HG03571 (cell line): ENCODE data around the gene FGF9.

Experiments used
- ATAC-seq: cut with Tn5 transposase; IDR thresholded peaks from one replicate; pipeline ENCODE4 v1.9.1; 2021; ENCODE audit not compliant: unreplicated experiment

FGF9 gene

GRCh38 chr13:21703846-21704245, 33.0 kb downstream of the FGF9 start:
- no peak for ATAC-seq

- no peak for ATAC-seq
Measured at GRCh38 chr13:21707586-21707985, 36.7 kb downstream of the FGF9 start.

DNA sequence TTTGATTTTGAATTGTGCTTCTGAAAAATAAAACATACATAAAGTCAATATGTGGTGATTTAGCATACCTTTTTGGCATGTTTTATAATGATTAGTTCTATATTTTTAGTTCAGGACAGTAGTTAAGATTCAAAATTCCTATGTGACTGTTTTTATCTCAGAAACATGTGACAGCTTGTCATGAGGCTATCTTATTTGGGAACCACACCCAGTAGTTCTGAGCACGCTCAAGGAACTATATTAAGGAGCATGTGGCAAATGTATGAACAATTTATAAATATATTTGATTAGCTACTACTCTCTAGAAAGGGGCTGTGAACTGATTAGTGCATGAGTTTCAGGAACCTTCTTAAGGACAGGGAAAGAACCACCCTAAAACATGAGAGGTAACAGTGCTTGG, 38.8 kb downstream of the FGF9 start:
- ATAC-seq, result no peak

DNA sequence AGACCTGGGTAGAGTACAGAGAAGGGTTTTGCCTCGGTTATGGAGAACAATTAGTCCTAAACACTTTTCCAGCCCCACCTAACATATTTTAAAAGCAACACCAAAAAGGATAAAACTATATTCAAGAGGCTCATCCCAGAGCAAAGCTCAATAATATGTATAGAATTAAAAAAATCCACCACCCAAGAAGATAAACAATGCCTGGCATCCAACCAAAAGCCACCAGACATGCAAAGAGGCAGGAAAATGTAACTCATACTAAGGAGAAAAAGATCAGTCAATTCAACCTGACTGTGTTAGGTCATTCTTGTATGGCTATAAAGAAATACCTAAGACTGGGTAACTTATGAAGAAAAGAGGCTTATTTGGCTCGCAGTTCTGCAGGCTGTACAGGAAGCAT, 39.3 kb downstream of the FGF9 start:
- no peak for ATAC-seq

- no peak for ATAC-seq
Measured at GRCh38 chr13:21717817-21718216, 46.9 kb downstream of the FGF9 start.

DNA sequence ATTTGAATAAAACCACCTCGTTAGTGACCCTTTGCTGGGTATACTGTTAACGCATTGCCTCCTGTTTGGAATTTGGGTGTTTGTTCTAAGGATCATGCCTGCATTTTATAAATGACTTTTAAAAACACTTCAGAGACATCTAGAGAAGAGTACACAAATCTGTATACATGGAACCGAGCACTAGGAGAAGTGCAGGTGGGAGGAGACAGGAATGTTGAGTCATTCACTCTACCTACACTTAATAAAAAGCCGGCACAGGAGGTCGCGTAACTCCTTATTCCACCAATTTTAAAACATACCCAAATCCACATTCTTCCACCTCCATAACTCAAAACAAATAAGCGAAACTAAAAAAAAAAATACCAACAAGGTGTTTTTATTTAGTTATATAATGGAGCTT, 48.6 kb downstream of the FGF9 start:
- ATAC-seq, result no peak

DNA sequence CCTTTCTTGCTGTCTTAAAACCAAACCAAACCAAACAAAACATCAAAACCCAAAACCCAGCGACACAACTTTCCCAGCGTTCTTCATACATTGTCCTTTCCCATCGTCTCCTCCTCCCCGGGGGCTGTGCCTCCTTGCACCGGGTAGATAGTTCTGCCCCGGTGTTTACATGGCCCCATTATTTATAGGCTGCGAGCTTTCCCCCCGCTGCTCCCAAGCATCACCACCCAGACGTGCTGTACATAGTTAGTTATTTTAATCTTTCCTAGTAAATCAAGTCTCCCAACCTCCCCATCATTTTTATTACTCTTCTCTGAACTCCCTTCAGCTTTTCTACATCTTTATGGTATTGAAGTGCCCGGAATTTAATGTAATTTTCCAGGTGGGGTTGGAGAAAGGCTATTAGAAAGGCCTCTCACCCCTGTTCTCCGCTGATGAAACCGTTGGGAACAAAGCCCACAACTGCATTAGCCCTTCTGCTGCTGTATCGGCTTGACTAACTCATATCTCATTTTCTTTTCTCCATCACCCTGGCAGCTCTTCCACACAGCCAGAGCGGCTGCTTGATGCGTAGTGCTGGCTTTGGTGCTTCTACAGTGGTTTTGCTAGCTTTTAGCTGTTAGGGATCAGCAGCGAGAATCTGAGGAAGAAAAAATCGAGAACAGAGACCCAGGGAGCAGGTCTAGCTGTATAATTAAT, 53.1 kb downstream of the FGF9 start:
- ATAC-seq, result no peak

GRCh38 chr13:21730186-21730880, 59.5 kb downstream of the FGF9 start:
- ATAC-seq, result no peak

- ATAC-seq, result no peak
Measured at GRCh38 chr13:21733475-21734263, 62.8 kb downstream of the FGF9 start.

GRCh38 chr13:21734961-21735360, 64.1 kb downstream of the FGF9 start:
- ATAC-seq, result no peak

DNA sequence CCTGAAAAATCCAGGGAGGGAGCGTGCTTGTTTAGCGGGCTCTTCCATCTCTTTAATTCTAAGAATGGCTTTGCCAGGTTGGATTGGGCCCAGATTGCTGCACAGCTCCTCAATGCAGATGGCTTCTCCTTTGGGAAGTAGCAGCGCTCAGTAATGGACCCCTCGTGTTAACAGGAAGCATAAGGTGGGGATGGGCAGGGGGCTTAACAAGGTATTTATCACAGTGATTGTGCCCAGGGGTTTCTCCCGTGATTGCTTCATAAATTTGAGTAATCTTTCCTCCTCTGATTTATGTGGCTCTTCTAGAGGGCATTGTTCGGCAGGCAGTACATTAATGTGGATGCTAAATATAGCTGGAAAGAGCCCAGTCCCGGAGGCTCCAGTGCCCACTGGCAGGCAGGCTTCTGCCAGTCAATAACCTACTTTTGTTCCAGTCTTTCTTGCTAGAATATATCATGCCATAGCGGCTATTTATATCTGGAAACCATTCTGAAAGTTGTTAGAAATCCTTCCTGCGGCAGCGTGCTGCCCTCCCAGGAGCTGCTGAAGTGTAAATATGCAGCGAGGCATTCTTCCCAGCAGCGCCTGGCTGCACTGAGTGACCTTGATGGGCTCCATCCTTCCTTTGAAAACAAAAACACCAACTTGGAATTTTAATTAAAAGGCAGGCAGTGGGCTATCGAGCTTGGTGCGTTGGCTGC, 65.0 kb downstream of the FGF9 start:
- no peak for ATAC-seq

GRCh38 chr13:21736926-21737325, 66.1 kb downstream of the FGF9 start:
- no peak for ATAC-seq

DNA sequence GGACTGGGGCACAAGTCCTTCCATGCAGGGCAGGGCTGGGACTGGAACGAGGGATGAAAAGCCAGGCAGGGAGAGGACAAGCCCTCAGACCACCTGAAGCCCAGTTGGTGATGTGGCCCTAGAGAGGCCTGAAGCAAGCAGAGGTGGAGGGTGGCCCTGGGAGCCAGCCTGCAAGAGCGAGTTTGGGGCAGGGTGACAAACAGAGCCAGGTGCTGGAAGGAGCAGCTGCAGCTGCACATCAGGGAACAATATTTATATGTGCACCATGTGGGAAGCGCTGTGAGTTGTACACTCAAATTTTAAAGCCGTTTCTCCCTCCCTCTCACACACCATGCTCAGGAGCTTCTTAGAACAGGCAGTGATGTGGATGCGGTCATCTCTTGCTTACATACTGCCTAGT, 67.8 kb downstream of the FGF9 start:
- no peak for ATAC-seq

DNA sequence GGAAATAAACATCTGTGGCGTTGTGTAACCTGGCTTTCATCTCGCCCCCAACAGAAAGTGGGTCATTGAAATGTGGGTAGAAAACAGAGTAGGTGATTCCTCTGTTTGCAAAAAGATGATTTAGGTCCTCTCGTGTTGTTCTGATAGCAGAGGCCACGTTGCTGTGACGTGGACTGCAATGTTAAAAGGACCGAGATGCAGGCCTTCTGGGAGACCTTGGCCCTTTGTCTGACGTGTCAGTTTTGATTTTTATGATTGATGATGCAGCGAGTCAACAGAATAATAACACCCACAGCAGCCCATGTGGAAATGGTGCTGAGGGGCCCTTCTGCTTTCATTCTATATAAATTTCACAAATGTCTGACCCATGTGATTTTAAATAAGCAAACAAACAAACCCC, 68.9 kb downstream of the FGF9 start:
- ATAC-seq, result no peak

DNA sequence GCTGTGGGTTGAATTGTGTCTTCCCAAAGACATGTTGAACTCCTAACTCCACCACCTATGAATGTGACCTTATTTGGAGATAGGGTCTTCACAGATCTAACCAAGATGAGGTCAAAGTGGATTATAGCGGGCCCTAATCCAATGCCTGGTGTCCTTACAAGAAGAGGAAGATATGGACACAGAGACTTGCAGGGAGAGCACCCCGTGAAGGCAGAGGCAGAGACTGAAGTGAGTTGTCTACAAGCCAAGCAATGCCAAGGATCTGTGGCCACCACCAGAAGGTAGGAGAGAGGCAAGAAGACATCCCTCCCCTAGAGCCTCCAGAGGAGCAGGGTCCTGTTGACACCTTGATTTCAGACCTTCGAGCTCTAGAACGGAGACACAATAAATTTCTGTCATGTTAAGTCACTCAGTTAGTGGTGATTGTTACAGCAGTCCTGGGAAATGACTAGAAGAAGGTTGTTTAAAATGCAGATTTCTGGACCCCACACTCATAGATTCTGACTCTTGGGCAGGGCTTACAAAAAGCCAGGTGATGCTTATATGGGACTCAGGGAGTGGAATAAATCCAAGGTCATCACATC, 70.6 kb downstream of the FGF9 start:
- ATAC-seq, result no peak

DNA sequence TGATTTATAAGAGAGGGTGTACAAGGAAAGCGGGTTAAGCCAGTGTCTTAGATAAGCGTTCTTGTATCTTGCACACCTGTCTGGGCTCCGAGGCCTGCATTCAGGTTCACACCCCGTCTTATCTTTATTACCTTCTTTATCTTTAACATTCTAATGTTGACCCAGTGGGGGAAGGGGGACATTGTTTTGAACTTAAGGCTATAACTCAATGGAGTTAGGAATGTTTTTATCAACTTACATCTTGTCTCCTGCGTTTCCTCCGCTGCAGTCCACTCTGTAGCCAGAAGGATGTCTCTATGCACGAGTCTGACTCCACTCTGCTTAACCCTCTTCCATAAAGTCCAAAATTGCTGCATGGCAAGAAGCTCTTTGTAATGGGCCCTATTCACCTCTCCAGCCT, 71.2 kb downstream of the FGF9 start:
- no peak for ATAC-seq

- ATAC-seq, result no peak
Measured at GRCh38 chr13:21744149-21744548, 73.3 kb downstream of the FGF9 start.

GRCh38 chr13:21745307-21745706, 74.4 kb downstream of the FGF9 start:
- ATAC-seq, result no peak

- no peak for ATAC-seq
Measured at GRCh38 chr13:21747456-21747855, 76.6 kb downstream of the FGF9 start.

- ATAC-seq, result no peak
Measured at GRCh38 chr13:21748166-21748565, 77.3 kb downstream of the FGF9 start.

DNA sequence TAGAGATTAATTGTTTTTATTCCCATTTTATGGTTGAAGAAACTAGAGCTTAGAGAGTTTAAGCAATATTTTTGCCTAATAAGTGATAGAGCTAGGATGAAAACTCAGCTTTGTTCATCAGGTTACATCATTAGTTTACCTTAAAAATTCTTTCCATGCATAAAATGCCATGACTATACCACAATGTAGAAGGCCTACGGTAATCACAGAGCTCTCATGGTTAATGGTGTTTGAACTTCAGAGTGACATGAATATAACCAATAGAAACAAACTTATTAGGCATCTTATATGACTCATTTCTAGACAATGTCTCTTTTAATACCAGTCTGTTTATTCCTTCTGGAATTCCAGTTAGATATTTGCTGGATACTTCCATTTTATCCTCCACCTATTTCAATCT, 78.5 kb downstream of the FGF9 start:
- no peak for ATAC-seq
